ENCODE data around the gene CDKN1B.

The CDKN1B gene

GRCh38 chr12:12720052-12720451 lies 2.9 kb downstream of the CDKN1B start:
- Histone ChIP-seq H3K79me2 (ENCODE audit: insufficient read depth, low read depth) (peaks cover 94% of the 10 kb centered on the region), H3K4me3 (IDR thresholded peaks at IDR 0.05; ENCODE audit: insufficient read depth, low read depth, low read length) (no peak overlapping the region), H3K27ac (peak overlapping the region; percentile 98), H3K36me3 (ENCODE audit: insufficient read depth) (peaks cover 29% of the 10 kb centered on the region; the same call in 1 of the 2 replicates), H4K20me1 (ENCODE audit: insufficient read depth) (no peaks in the 10 kb centered on the region), H3K4me1 (ENCODE audit: low read depth, poor library complexity, severe bottlenecking) (no peaks in the 10 kb centered on the region), H3K4me2 (peak overlapping the region; percentile 84), H3K27me3 (ENCODE audit: insufficient read depth, low read depth) (no peaks in the 10 kb centered on the region), H2AFZ (ENCODE audit: low read depth) (no peak overlapping the region), H3K9ac (peak overlapping the region; percentile 98)
- TF ChIP-seq CTCF (conservative IDR thresholded peaks at IDR 0.05; ENCODE audit: low read depth, low read length), result no peak

GRCh38 chr12:12720672-12721161 lies 3.5 kb downstream of the CDKN1B start:
- H3K4me2 ChIP-seq, result peak overlapping the region; percentile 84
- H3K4me1 ChIP-seq (ENCODE audit: low read depth, poor library complexity, severe bottlenecking), result no peaks in the 10 kb centered on the region
- peak overlapping the region; percentile 98 for H3K27ac ChIP-seq
- H3K9ac ChIP-seq, result peak overlapping the region; percentile 98
- peaks cover 29% of the 10 kb centered on the region; the same call in 1 of the 2 replicates for H3K36me3 ChIP-seq (ENCODE audit: insufficient read depth)
- H3K27me3 ChIP-seq (ENCODE audit: insufficient read depth, low read depth), result no peaks in the 10 kb centered on the region
- H3K79me2 ChIP-seq (ENCODE audit: insufficient read depth, low read depth), result peaks cover 88% of the 10 kb centered on the region
- H2AFZ ChIP-seq (ENCODE audit: low read depth), result no peak overlapping the region
- H4K20me1 ChIP-seq (ENCODE audit: insufficient read depth), result no peaks in the 10 kb centered on the region
- TF ChIP-seq CTCF (conservative IDR thresholded peaks at IDR 0.05; ENCODE audit: low read depth, low read length), result no peak
- H3K4me3 ChIP-seq (IDR thresholded peaks at IDR 0.05; ENCODE audit: insufficient read depth, low read depth, low read length), result no peak overlapping the region

- Histone ChIP-seq H3K27ac (peak overlapping the region; percentile 98), H3K4me3 (IDR thresholded peaks at IDR 0.05; ENCODE audit: insufficient read depth, low read depth, low read length) (no peak overlapping the region), H2AFZ (ENCODE audit: low read depth) (no peak overlapping the region), H3K36me3 (ENCODE audit: insufficient read depth) (peaks cover 29% of the 10 kb centered on the region; the same call in 1 of the 2 replicates), H4K20me1 (ENCODE audit: insufficient read depth) (no peaks in the 10 kb centered on the region), H3K4me1 (ENCODE audit: low read depth, poor library complexity, severe bottlenecking) (no peaks in the 10 kb centered on the region), H3K79me2 (ENCODE audit: insufficient read depth, low read depth) (peaks cover 86% of the 10 kb centered on the region), H3K9ac (peak overlapping the region; percentile 98), H3K27me3 (ENCODE audit: insufficient read depth, low read depth) (no peaks in the 10 kb centered on the region), H3K4me2 (peak overlapping the region; percentile 84)
- no peak for TF ChIP-seq CTCF (conservative IDR thresholded peaks at IDR 0.05; ENCODE audit: low read depth, low read length)
Measured at GRCh38 chr12:12721176-12721751, 4.1 kb downstream of the CDKN1B start.

GRCh38 chr12:12721814-12722434 lies 4.8 kb downstream of the CDKN1B start:
- Histone ChIP-seq H3K79me2 (ENCODE audit: insufficient read depth, low read depth) (peaks cover 86% of the 10 kb centered on the region), H3K27ac (peak overlapping the region; percentile 98)

More at GRCh38 chr12:12721814-12722434, 4.8 kb downstream of the CDKN1B start:
- no peak overlapping the region for H3K4me3 ChIP-seq (IDR thresholded peaks at IDR 0.05; ENCODE audit: insufficient read depth, low read depth, low read length)
- TF ChIP-seq CTCF (conservative IDR thresholded peaks at IDR 0.05; ENCODE audit: low read depth, low read length), result no peak
- H3K27me3 ChIP-seq (ENCODE audit: insufficient read depth, low read depth), result no peaks in the 10 kb centered on the region
- H3K36me3 ChIP-seq (ENCODE audit: insufficient read depth), result peaks cover 29% of the 10 kb centered on the region; the same call in 1 of the 2 replicates
- H2AFZ ChIP-seq (ENCODE audit: low read depth), result no peak overlapping the region
- no peaks in the 10 kb centered on the region for H3K4me1 ChIP-seq (ENCODE audit: low read depth, poor library complexity, severe bottlenecking)
- H4K20me1 ChIP-seq (ENCODE audit: insufficient read depth), result no peaks in the 10 kb centered on the region
- peak overlapping the region; percentile 84 for H3K4me2 ChIP-seq
- H3K9ac ChIP-seq, result peak overlapping the region; percentile 98
